Measurements from ENCODE around the gene ALOX12B. TPM values are rescaled to one million over a fixed set of nuclear protein-coding genes. Genes with fewer than 3 reads are reported as not detected.

The ALOX12B gene
- total RNA-seq, 2 donors from 2014 or later = 0.95 to 1.2 TPM

GRCh38 chr17:8067806-8068205, 19.7 kb downstream of the ALOX12B start:
- no peak for TF ChIP-seq CTCF (conservative IDR thresholded peaks at IDR 0.05)
- Mint-ChIP-seq H3K36me3 (ENCODE audit: low read depth) (no peaks in the 10 kb centered on the region), H3K4me1 (peaks cover 46% of the 10 kb centered on the region), H3K27me3 (ENCODE audit: insufficient read depth) (peaks cover 35% of the 10 kb centered on the region), H3K9me3 (no peaks in the 10 kb centered on the region), H3K4me3 (peak overlapping the region; percentile 10), H3K27ac (no peak overlapping the region)
- 43 to 91% methylated on average over 1 to 4 of the region's 4 CpGs for WGBS, 2 experiments (ENCODE audit: insufficient coverage in 1 of 2, insufficient read length in 1 of 2)
- H3K36me3 ChIP-seq (ENCODE audit: control insufficient read depth, insufficient read depth, low read length) = no peaks in the 10 kb centered on the region
- peaks cover 41% of the 10 kb centered on the region for H3K27me3 ChIP-seq (ENCODE audit: control insufficient read depth, insufficient read depth, low read length, poor library complexity, severe bottlenecking)
- no peak for DNase-seq
- no peaks in the 10 kb centered on the region for H3K9me3 ChIP-seq (ENCODE audit: control insufficient read depth, low read length)
- H3K9ac ChIP-seq (ENCODE audit: extremely low read depth, low read length, poor library complexity, severe bottlenecking) = no peak overlapping the region
- peaks cover 12% of the 10 kb centered on the region for H3K4me1 ChIP-seq (ENCODE audit: control insufficient read depth, insufficient read depth, low read length)
- no peak overlapping the region for H3K4me3 ChIP-seq (ENCODE audit: low read length)
- H3K27ac ChIP-seq (ENCODE audit: low read depth, low read length) = no peak overlapping the region

- peak; percentile 58 for DNase-seq
- TF ChIP-seq CTCF (conservative IDR thresholded peaks at IDR 0.05) = no peak
- no peaks in the 10 kb centered on the region for H3K9me3 Mint-ChIP-seq
- H3K4me3 ChIP-seq (ENCODE audit: low read length) = no peak overlapping the region
- H3K9me3 ChIP-seq (ENCODE audit: control insufficient read depth, low read length) = no peaks in the 10 kb centered on the region
- H3K4me1 ChIP-seq (ENCODE audit: control insufficient read depth, insufficient read depth, low read length) = peaks cover 11% of the 10 kb centered on the region
- peaks cover 41% of the 10 kb centered on the region for H3K27me3 ChIP-seq (ENCODE audit: control insufficient read depth, insufficient read depth, low read length, poor library complexity, severe bottlenecking)
- H3K36me3 Mint-ChIP-seq (ENCODE audit: low read depth) = no peaks in the 10 kb centered on the region
- H3K36me3 ChIP-seq (ENCODE audit: control insufficient read depth, insufficient read depth, low read length) = no peaks in the 10 kb centered on the region
- no peak overlapping the region for H3K27ac ChIP-seq (ENCODE audit: low read depth, low read length)
- H3K9ac ChIP-seq (ENCODE audit: extremely low read depth, low read length, poor library complexity, severe bottlenecking) = no peak overlapping the region
- no peak overlapping the region for H3K4me3 Mint-ChIP-seq
- H3K27me3 Mint-ChIP-seq (ENCODE audit: insufficient read depth) = peaks cover 28% of the 10 kb centered on the region
- H3K4me1 Mint-ChIP-seq = peaks cover 45% of the 10 kb centered on the region
- 72 to 84% methylated on average over 6 to 15 of the region's 15 CpGs for WGBS, 2 experiments (ENCODE audit: insufficient coverage in 1 of 2, insufficient read length in 1 of 2)
- no peak overlapping the region for H3K27ac Mint-ChIP-seq
These were observed 20.4 kb downstream of the ALOX12B start for GRCh38 chr17:8066841-8067775.

GRCh38 chr17:8064561-8065019, 22.9 kb downstream of the ALOX12B start:
- Mint-ChIP-seq H3K4me1 (peaks cover 49% of the 10 kb centered on the region), H3K36me3 (ENCODE audit: low read depth) (no peaks in the 10 kb centered on the region), H3K27me3 (ENCODE audit: insufficient read depth) (peaks cover 12% of the 10 kb centered on the region), H3K9me3 (no peaks in the 10 kb centered on the region), H3K4me3 (peak overlapping the region; percentile 69), H3K27ac (no peak overlapping the region)
- H3K4me1 ChIP-seq (ENCODE audit: control insufficient read depth, insufficient read depth, low read length) = peaks cover 10% of the 10 kb centered on the region
- H3K9ac ChIP-seq (ENCODE audit: extremely low read depth, low read length, poor library complexity, severe bottlenecking) = no peak overlapping the region
- TF ChIP-seq CTCF (conservative IDR thresholded peaks at IDR 0.05) = no peak
- peak; percentile 58 for DNase-seq
- no peaks in the 10 kb centered on the region for H3K9me3 ChIP-seq (ENCODE audit: control insufficient read depth, low read length)
- H3K36me3 ChIP-seq (ENCODE audit: control insufficient read depth, insufficient read depth, low read length) = no peaks in the 10 kb centered on the region
- H3K4me3 ChIP-seq (ENCODE audit: low read length) = no peak overlapping the region
- peaks cover 27% of the 10 kb centered on the region for H3K27me3 ChIP-seq (ENCODE audit: control insufficient read depth, insufficient read depth, low read length, poor library complexity, severe bottlenecking)
- 70% methylated on average over 6 of the region's 6 CpGs; no CpG with 5 or more reads in 1 of the 2 experiments for WGBS, 2 experiments (ENCODE audit: insufficient coverage in 1 of 2, insufficient read length in 1 of 2)
- no peak overlapping the region for H3K27ac ChIP-seq (ENCODE audit: low read depth, low read length)
